ENCODE results near the gene KIRREL3.

KIRREL3 gene

GRCh38 chr11:127037596-127037995 lies 37.0 kb upstream of the KIRREL3 start:
- POLR2A ChIA-PET, result no interaction called here
- CTCF ChIA-PET, result interaction anchor here (0.6 to 1.4 kb wide), 4 partner anchors 14 to 73 kb away, joined by 3 to 5 read pairs (median 3); no protein-coding TSS in a partner anchor
- no peak for TF ChIP-seq CTCF (IDR thresholded peaks at IDR 0.05; ENCODE audit: insufficient read depth, low read length, missing control alignments)
- H3K4me3 ChIP-seq (ENCODE audit: low read depth, low read length), result no peak overlapping the region
- no peak for DNase-seq (ENCODE audit: low read depth, low spot score)

- H3K4me3 ChIP-seq (ENCODE audit: low read depth, low read length), result no peak overlapping the region
- TF ChIP-seq CTCF (IDR thresholded peaks at IDR 0.05; ENCODE audit: insufficient read depth, low read length, missing control alignments), result no peak
- POLR2A ChIA-PET, result no interaction called here
- DNase-seq (ENCODE audit: low read depth, low spot score), result no peak
- CTCF ChIA-PET, result interaction anchor here (0.6 kb wide), 1 partner anchor 74 kb away, joined by 3 read pairs; no protein-coding TSS in a partner anchor
Observed at GRCh38 chr11:127037001-127037400, 36.4 kb upstream of the KIRREL3 start.

GRCh38 chr11:127035824-127036223 lies 35.3 kb upstream of the KIRREL3 start:
- ChIA-PET POLR2A (no interaction called here), CTCF (no interaction called here)
- no peak overlapping the region for H3K4me3 ChIP-seq (ENCODE audit: low read depth, low read length)
- DNase-seq (ENCODE audit: low read depth, low spot score), result no peak
- TF ChIP-seq CTCF (IDR thresholded peaks at IDR 0.05; ENCODE audit: insufficient read depth, low read length, missing control alignments), result no peak

GRCh38 chr11:127034973-127035372 lies 34.4 kb upstream of the KIRREL3 start:
- POLR2A ChIA-PET, result no interaction called here
- CTCF ChIA-PET, result no interaction called here
- TF ChIP-seq CTCF (IDR thresholded peaks at IDR 0.05; ENCODE audit: insufficient read depth, low read length, missing control alignments), result no peak
- no peak overlapping the region for H3K4me3 ChIP-seq (ENCODE audit: low read depth, low read length)
- no peak for DNase-seq (ENCODE audit: low read depth, low spot score)

- no peak for DNase-seq (ENCODE audit: low read depth, low spot score)
- H3K4me3 ChIP-seq (ENCODE audit: low read depth, low read length), result no peak overlapping the region
- ChIA-PET CTCF (no interaction called here), POLR2A (no interaction called here)
- TF ChIP-seq CTCF (IDR thresholded peaks at IDR 0.05; ENCODE audit: insufficient read depth, low read length, missing control alignments), result no peak
Observed at GRCh38 chr11:127028648-127029047, 28.1 kb upstream of the KIRREL3 start.

- TF ChIP-seq CTCF (IDR thresholded peaks at IDR 0.05; ENCODE audit: insufficient read depth, low read length, missing control alignments), result no peak
- no peak for DNase-seq (ENCODE audit: low read depth, low spot score)
- ChIA-PET CTCF (interaction anchor here (0.8 kb wide), 1 partner anchor 47 kb away, joined by 3 read pairs; no protein-coding TSS in a partner anchor), POLR2A (no interaction called here)
- H3K4me3 ChIP-seq (ENCODE audit: low read depth, low read length), result no peak overlapping the region
Observed at GRCh38 chr11:127027789-127028188, 27.2 kb upstream of the KIRREL3 start.
